IMR-90 (cell line): ENCODE data around the gene CAMK4.

Experiments
- CTCF ChIP-seq: conservative IDR thresholded peaks from 2 replicates; pipeline ENCODE4 v1.5.1; 2012; ENCODE audit warnings: mild to moderate bottlenecking, low read depth, low read length, improper control_type of control experiment
- RAD21 ChIP-seq: IDR thresholded peaks from 2 replicates; pipeline ENCODE4 v1.6.1; 2012; ENCODE audit warnings: low read length, improper control_type of control experiment

- TF ChIP-seq CTCF, result no peak
- TF ChIP-seq RAD21, result no peak
Observed at GRCh38 chr5:111509119-111509518, 284.9 kb downstream of the CAMK4 start.
